Choroid plexus epithelial cell (primary cell): ENCODE measurements around the gene TDRD1.

Source experiments
- DNase-seq: peaks from one replicate; pipeline ENCODE4 v3.0.0-alpha.2; 2010; ENCODE audit warnings: low read depth
- H3K4me3 ChIP-seq: 2 replicates; pipeline ENCODE4 v1.5.1; 2011; ENCODE audit warnings: low read depth, mild to moderate bottlenecking, control low read depth, low read length, moderate library complexity
- CTCF ChIP-seq: conservative IDR thresholded peaks from 2 replicates; pipeline ENCODE4 v1.5.1; 2011; ENCODE audit warnings: low read depth, mild to moderate bottlenecking, control low read depth, inconsistent platforms, low read length, moderate library complexity

TDRD1 gene

GRCh38 chr10:114278140-114278883 lies 99.2 kb downstream of the TDRD1 start:
- no peak overlapping the region for H3K4me3 ChIP-seq
- no peak for DNase-seq
- no peak for TF ChIP-seq CTCF

GRCh38 chr10:114278884-114279191 lies 99.7 kb downstream of the TDRD1 start:
- no peak overlapping the region for H3K4me3 ChIP-seq
- DNase-seq, result no peak
- no peak for TF ChIP-seq CTCF

GRCh38 chr10:114279289-114279688 lies 100.1 kb downstream of the TDRD1 start:
- no peak for TF ChIP-seq CTCF
- DNase-seq, result no peak
- no peak overlapping the region for H3K4me3 ChIP-seq

GRCh38 chr10:114279901-114280644 lies 100.9 kb downstream of the TDRD1 start:
- DNase-seq, result no peak

GRCh38 chr10:114281006-114281405 lies 101.9 kb downstream of the TDRD1 start:
- DNase-seq, result no peak
- no peak for TF ChIP-seq CTCF

More at GRCh38 chr10:114279901-114280644, 100.9 kb downstream of the TDRD1 start:
- H3K4me3 ChIP-seq, result no peak overlapping the region
- no peak for TF ChIP-seq CTCF

GRCh38 chr10:114281461-114281860 lies 102.3 kb downstream of the TDRD1 start:
- H3K4me3 ChIP-seq, result no peak overlapping the region
- no peak for TF ChIP-seq CTCF
- no peak for DNase-seq

More at GRCh38 chr10:114281006-114281405, 101.9 kb downstream of the TDRD1 start:
- no peak overlapping the region for H3K4me3 ChIP-seq
